HUES64 (cell line): ENCODE data around the gene JMJD1C.
A peak's percentile ranks its signal among the peaks of the same experiment; 100 is the strongest.

ENCODE experiments used
- H3K27ac ChIP-seq: 2 replicates; pipeline ENCODE4 v1.7.0; 2013; ENCODE audit warnings: low read depth, low read length, inconsistent platforms
- H3K27me3 ChIP-seq: 2 replicates; pipeline ENCODE4 v1.6.1; 2013; ENCODE audit warnings: mild to moderate bottlenecking, low read length; ENCODE audit not compliant: insufficient read depth
- H3K36me3 ChIP-seq: 2 replicates; pipeline ENCODE4 v1.6.1; 2013; ENCODE audit warnings: mild to moderate bottlenecking, low read length; ENCODE audit not compliant: insufficient read depth
- H3K4me1 ChIP-seq: 2 replicates; pipeline ENCODE4 v1.6.1; 2013; ENCODE audit warnings: mild to moderate bottlenecking, low read length, moderate library complexity; ENCODE audit not compliant: insufficient read depth
- H3K4me3 ChIP-seq: 2 replicates; pipeline ENCODE4 v1.5.1; 2013; ENCODE audit warnings: mild to moderate bottlenecking, low read length, moderate library complexity
- H3K9ac ChIP-seq: 2 replicates; pipeline ENCODE4 v1.6.1; 2013; ENCODE audit warnings: mild to moderate bottlenecking, low read depth, low read length
- H3K9me3 ChIP-seq: 2 replicates; pipeline ENCODE4 v1.6.1; 2013; ENCODE audit warnings: low read depth, low read length; ENCODE audit not compliant: insufficient read depth
- WGBS: fragments of 150-250, 120-280 bp; methylation state at CpG from one replicate; pipeline ENCODE4 v1.1.7; 2013; ENCODE audit warnings: missing lambda C conversion rate; 5-methylcytosine and 5-hydroxymethylcytosine counted together

Gene JMJD1C

DNA sequence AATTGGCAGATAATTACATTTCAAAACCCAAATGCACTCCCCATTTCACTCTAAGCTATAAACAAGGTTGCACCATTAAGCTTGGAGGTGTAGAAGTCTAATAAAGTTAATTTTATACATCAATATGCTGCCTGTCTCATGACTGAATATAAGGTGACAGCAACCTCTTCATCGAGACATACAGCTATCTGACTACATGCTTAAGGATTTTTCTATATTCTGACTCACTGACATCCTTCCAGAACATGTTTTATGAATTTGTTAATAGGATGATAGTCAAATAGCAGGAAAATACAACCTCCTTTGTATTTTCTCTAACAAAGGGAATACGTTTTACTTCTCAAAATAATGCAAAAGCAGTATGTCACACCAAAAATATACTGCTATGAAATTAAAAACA is 256.1 kb downstream of the JMJD1C start:
- WGBS = 88% methylated on average over 2 of the region's 2 CpGs
- no peak overlapping the region for H3K4me3 ChIP-seq
- peaks cover 61% of the 10 kb centered on the region for H3K4me1 ChIP-seq
- no peak overlapping the region for H3K27ac ChIP-seq
- peaks cover 98% of the 10 kb centered on the region for H3K36me3 ChIP-seq
- no peak overlapping the region for H3K9ac ChIP-seq
- no peaks in the 10 kb centered on the region for H3K9me3 ChIP-seq
- H3K27me3 ChIP-seq = no peaks in the 10 kb centered on the region

DNA sequence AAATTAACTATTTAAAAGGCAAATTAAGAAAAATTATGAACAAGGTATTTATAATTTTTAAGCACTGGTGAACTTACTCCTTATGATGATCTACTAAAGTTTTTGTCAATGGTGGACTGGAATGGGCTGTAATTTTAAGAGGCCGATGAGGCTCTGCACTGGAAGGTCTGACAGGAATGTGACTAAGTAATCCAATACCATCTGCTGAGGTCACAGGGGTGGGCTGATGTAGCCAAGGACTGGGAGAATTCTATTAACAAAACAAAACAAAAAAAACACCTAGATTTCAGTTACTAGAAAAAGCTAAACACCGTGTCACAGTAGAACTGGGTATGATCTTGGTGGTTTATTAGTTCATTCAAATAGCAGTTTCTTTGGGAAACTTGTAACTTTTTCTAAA is 256.8 kb downstream of the JMJD1C start:
- 78% methylated on average over 1 of the region's 2 CpGs for WGBS
- Histone ChIP-seq H3K27me3 (no peaks in the 10 kb centered on the region), H3K9me3 (no peaks in the 10 kb centered on the region), H3K4me3 (no peak overlapping the region), H3K27ac (no peak overlapping the region), H3K4me1 (peaks cover 68% of the 10 kb centered on the region), H3K9ac (no peak overlapping the region), H3K36me3 (peaks cover 98% of the 10 kb centered on the region)

- H3K27me3 ChIP-seq = no peaks in the 10 kb centered on the region
- H3K4me1 ChIP-seq = peaks cover 68% of the 10 kb centered on the region
- no peak overlapping the region for H3K4me3 ChIP-seq
- no peaks in the 10 kb centered on the region for H3K9me3 ChIP-seq
- peak overlapping the region; percentile 5; the same call in 1 of the 2 replicates for H3K27ac ChIP-seq
- peaks cover 98% of the 10 kb centered on the region for H3K36me3 ChIP-seq
- no peak overlapping the region for H3K9ac ChIP-seq
- WGBS = 92% methylated on average over 7 of the region's 7 CpGs
Observed at GRCh38 chr10:63206997-63207811, 258.6 kb downstream of the JMJD1C start.

GRCh38 chr10:63206576-63206975 is 259.2 kb downstream of the JMJD1C start:
- H3K27ac ChIP-seq = peak overlapping the region; percentile 12; the same call in 1 of the 2 replicates
- H3K9ac ChIP-seq = no peak overlapping the region
- H3K4me3 ChIP-seq = no peak overlapping the region
- no peaks in the 10 kb centered on the region for H3K9me3 ChIP-seq
- H3K4me1 ChIP-seq = peaks cover 68% of the 10 kb centered on the region
- H3K27me3 ChIP-seq = no peaks in the 10 kb centered on the region
- peaks cover 97% of the 10 kb centered on the region for H3K36me3 ChIP-seq

DNA sequence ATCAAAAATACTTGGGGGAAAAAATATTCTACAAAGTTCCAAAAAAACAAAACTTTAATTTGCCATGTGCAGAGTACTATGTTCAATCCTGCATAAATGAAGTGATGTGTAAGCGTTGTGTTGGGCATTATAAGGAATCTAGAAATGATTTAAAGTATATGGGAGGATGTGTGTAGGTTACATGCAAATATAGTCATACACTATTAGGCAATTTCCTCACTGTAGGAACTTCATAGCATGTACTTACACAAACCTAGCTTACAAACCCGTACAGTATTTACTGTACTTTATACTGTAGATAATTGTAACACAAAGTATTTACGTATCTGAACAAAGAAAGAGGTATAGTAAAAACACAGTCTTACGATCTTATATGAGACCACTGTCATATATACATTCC is 260.4 kb downstream of the JMJD1C start:
- H3K4me1 ChIP-seq = peaks cover 71% of the 10 kb centered on the region
- H3K4me3 ChIP-seq = no peak overlapping the region
- no peak overlapping the region for H3K27ac ChIP-seq
- H3K27me3 ChIP-seq = no peaks in the 10 kb centered on the region
- peaks cover 97% of the 10 kb centered on the region for H3K36me3 ChIP-seq
- WGBS = 98% methylated on average over 3 of the region's 4 CpGs
- H3K9ac ChIP-seq = no peak overlapping the region
- no peaks in the 10 kb centered on the region for H3K9me3 ChIP-seq

DNA sequence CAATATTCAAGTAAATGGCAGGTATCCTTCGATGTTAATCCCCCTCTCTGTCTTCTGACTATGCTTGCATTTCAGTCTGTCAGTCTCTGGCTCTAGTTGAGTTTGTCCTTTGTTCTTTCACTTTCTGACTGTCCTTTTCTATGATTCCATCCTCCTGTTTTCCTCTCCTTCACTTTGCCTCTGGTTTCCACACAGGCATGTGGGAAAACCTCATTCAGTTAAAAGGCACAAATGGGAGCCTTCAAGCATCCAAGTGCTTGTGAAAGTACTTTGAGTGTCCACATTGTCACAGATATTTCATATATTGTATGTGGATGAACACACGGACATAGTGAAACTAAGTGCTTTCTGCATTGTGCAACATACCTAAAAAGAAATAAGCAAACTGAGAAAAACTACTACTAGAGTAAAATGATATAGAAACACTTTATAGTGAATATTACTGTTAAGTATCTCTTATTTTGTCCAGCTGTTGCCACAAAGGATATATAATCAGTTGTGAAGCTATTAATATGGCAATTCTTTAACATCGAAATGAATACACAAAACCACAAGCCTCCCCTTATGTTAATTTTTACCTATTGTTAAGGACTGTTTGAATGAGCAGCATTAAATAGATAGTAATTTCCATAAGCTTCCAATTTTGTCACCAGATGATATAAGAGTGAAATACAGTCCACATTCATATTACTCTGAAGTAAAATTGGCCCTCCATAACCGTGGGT is 260.9 kb downstream of the JMJD1C start:
- Histone ChIP-seq H3K4me3 (no peak overlapping the region), H3K36me3 (peaks cover 97% of the 10 kb centered on the region), H3K27me3 (no peaks in the 10 kb centered on the region), H3K4me1 (peaks cover 71% of the 10 kb centered on the region), H3K27ac (no peak overlapping the region), H3K9ac (no peak overlapping the region), H3K9me3 (no peaks in the 10 kb centered on the region)
- WGBS = 87% methylated on average over 1 of the region's 4 CpGs

DNA sequence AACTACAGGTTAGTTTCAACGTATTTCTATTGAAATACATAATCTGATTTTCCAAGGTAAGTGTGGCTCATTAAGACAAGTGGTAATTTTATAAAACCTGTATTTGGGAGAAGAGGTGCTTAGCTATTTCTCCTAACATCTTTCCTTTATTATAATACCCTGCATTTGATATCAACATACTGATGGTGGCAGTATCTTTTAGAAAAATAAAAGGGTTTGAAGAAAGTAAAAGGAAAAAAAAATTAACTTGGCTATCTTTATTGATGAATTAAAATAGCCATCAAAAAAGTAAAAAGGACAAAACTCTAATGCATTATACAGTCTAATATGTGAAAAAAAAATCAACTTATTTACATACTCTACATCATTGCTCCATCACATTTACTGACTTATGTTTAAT is 264.7 kb downstream of the JMJD1C start:
- no CpG with 5 or more reads among the region's 1 CpG for WGBS
- H3K4me3 ChIP-seq = no peak overlapping the region
- H3K4me1 ChIP-seq = peaks cover 43% of the 10 kb centered on the region

GRCh38 chr10:63200431-63200830 is 265.3 kb downstream of the JMJD1C start:
- Histone ChIP-seq H3K9me3 (no peaks in the 10 kb centered on the region), H3K4me1 (peaks cover 37% of the 10 kb centered on the region), H3K27me3 (no peaks in the 10 kb centered on the region), H3K4me3 (0 out of 2 replicates have a peak overlapping the region, but pooled peaks have one; percentile 12), H3K9ac (0 out of 2 replicates have a peak overlapping the region, but pooled peaks have one; percentile 14), H3K36me3 (peaks cover 98% of the 10 kb centered on the region), H3K27ac (peak overlapping the region; percentile 55)
- 50% methylated on average over 6 of the region's 6 CpGs for WGBS

More for the DNA sequence above, 264.7 kb downstream of the JMJD1C start:
- Histone ChIP-seq H3K27me3 (no peaks in the 10 kb centered on the region), H3K9ac (no peak overlapping the region), H3K36me3 (peaks cover 98% of the 10 kb centered on the region), H3K27ac (peak overlapping the region; percentile 55; the same call in 1 of the 2 replicates), H3K9me3 (no peaks in the 10 kb centered on the region)

- H3K4me1 ChIP-seq = peaks cover 30% of the 10 kb centered on the region
- peaks cover 98% of the 10 kb centered on the region for H3K36me3 ChIP-seq
- H3K27ac ChIP-seq = peak overlapping the region; percentile 50; the same call in 1 of the 2 replicates
- no peaks in the 10 kb centered on the region for H3K9me3 ChIP-seq
- whole genome bisulfite sequencing = 64% methylated on average over 2 of the region's 2 CpGs
- no peaks in the 10 kb centered on the region for H3K27me3 ChIP-seq
- no peak overlapping the region for H3K9ac ChIP-seq
- H3K4me3 ChIP-seq = no peak overlapping the region
Observed at GRCh38 chr10:63199716-63200115, 266.1 kb downstream of the JMJD1C start.

DNA sequence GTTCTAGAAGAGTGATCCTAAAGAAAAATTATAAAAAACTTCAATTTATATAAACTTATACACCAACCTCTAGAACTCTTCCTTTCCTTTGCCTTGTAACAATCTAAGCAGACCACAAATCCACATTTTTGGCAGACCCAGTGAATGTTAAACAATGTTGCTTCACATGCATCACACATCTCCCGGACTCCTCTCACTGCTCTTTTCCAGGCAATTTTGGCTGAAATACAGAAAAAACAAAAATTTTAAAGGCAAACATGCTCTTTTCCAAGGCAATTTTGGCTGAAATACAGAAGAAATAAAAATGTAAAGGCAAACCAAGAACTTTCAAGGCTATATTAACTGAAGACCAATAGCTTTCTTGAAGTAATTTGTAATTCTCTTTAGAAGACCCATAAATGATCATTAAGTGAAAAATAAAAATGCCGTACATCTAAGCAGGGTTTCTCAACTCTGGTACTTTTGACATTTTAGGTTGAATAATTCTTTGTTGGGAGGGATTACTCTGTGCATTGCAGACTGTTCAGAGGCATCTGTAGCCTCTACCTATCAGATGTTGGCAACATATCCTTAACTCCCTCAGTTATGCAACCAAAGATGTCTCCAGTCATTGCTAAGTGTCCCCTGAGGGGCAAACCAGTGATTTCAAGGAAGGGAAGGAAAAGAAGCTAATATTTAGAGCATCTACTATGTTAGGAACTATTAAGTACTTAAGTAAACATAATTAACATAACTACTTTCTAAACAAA is 268.3 kb downstream of the JMJD1C start:
- 89% methylated on average over 2 of the region's 2 CpGs for WGBS
- 0 out of 2 replicates have a peak overlapping the region, but pooled peaks have one; percentile 12 for H3K27ac ChIP-seq
- H3K27me3 ChIP-seq = no peaks in the 10 kb centered on the region
- H3K36me3 ChIP-seq = peaks cover 97% of the 10 kb centered on the region
- peaks cover 24% of the 10 kb centered on the region for H3K4me1 ChIP-seq
- H3K9ac ChIP-seq = no peak overlapping the region
- H3K9me3 ChIP-seq = no peaks in the 10 kb centered on the region
- no peak overlapping the region for H3K4me3 ChIP-seq

- Histone ChIP-seq H3K4me3 (no peak overlapping the region), H3K27ac (no peak overlapping the region), H3K9ac (no peak overlapping the region), H3K9me3 (no peaks in the 10 kb centered on the region), H3K4me1 (no peaks in the 10 kb centered on the region), H3K27me3 (no peaks in the 10 kb centered on the region), H3K36me3 (peaks cover 99% of the 10 kb centered on the region)
- WGBS = 100% methylated on average over 1 of the region's 1 CpG
Observed at GRCh38 chr10:63192826-63193225, 273.0 kb downstream of the JMJD1C start.
